Body of pancreas (tissue), 4 donors: ENCODE measurements around the gene PALS1.

Source experiments
- CTCF ChIP-seq, 7 experiments: fragments of 450-650 bp in 4 of 7; fragments of 200-600 bp in 3 of 7; sonication (generic) in 3 of 7; IDR thresholded peaks; one replicate each; pipeline ENCODE4 v1.5.1; 2016 to 2019; ENCODE audit warnings: antibody characterized with exemption in 7 of 7
- POLR2A ChIP-seq, 3 donors: fragments of 450-650 bp; IDR thresholded peaks; one replicate each; pipeline ENCODE4 v1.6.1; 2016; ENCODE audit warnings: antibody characterized with exemption in 3 of 3, mild to moderate bottlenecking in 2 of 3

GRCh38 chr14:67285876-67286452, 44.7 kb downstream of the PALS1 start:
- TF ChIP-seq CTCF (IDR thresholded peaks at IDR 0.05): peak; percentile 37 to 73 (median 58)
- TF ChIP-seq POLR2A (IDR thresholded peaks at IDR 0.05): no peak
